HAP-1 (cell line): ENCODE data around the gene GREB1.

Source experiments
- DNase-seq, 2 experiments: peaks; one replicate each; pipeline ENCODE4 v3.0.0-alpha.2; 2016 to 2020; ENCODE audit warnings: low spot score in 2 of 2
- H3K27me3 ChIP-seq: fragments of 250-450 bp; sonication (Bioruptor Pico); 2 replicates; pipeline ENCODE4 v1.5.1; 2020; ENCODE audit warnings: low read depth, mild to moderate bottlenecking, moderate library complexity
- H3K36me3 ChIP-seq: fragments of 250-450 bp; sonication (Bioruptor Pico); replicated peaks from 2 replicates; pipeline ENCODE4 v1.5.1; 2020; ENCODE audit warnings: mild to moderate bottlenecking
- H3K4me1 ChIP-seq: fragments of 250-450 bp; sonication (Bioruptor Pico); 2 replicates; pipeline ENCODE4 v1.5.1; 2020; ENCODE audit warnings: mild to moderate bottlenecking
- H3K4me3 ChIP-seq: fragments of 250-450 bp; sonication (Bioruptor Pico); 2 replicates; pipeline ENCODE4 v1.5.1; 2020; ENCODE audit warnings: mild to moderate bottlenecking, moderate library complexity
- H3K9me3 ChIP-seq: fragments of 250-450 bp; sonication (Bioruptor Pico); 2 replicates; pipeline ENCODE4 v1.5.1; 2020; ENCODE audit warnings: mild to moderate bottlenecking, moderate library complexity
- in situ Hi-C: fragments of 300-500 bp; cut with MboI; formaldehyde crosslinking; loops from 3 replicates; pipeline ENCODE4 v1.14.3; 2020; ENCODE audit warnings: low sequenced_read_pairs, inconsistent platforms, mixed read lengths

The GREB1 gene

DNA sequence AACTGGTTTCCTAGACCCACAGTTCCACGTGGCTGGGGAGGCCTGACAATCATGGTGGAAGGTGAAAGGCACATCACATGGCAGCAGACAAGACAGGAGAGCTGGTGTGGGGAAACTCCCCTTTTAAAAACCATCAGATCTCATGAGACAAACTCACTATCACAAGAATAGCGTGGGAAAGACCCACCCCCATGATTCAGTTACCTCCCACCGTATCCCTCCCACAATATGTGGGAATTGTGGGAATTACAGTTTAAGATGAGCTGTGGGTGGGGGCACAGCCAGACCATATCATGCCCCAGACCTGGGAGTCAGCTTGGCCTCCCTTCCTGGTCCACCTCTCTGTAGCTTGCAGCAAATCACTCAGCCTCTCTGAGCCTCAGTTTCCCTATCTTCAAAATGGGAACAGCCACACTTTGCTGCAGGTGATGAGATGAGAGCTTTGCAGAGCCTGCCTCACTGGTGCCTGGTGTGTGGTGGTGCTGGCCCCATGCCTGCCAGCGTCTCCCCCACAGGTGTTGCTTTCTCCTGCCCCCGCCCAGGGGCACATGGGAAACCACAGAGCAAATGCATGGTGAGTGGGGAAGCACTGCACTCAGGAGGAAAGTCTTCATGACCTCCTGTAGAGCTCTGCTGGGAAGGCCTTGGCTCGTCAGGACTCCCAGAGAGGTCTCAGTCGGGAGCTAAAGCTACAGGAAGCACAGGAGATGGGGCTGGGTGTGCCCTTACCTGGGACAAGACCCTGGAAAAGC, 31.1 kb downstream of the GREB1 start:
- Histone ChIP-seq H3K4me3 (no peak overlapping the region), H3K36me3 (no peaks in the 10 kb centered on the region), H3K4me1 (no peaks in the 10 kb centered on the region), H3K9me3 (no peaks in the 10 kb centered on the region), H3K27me3 (no peaks in the 10 kb centered on the region)
- in situ Hi-C loops = no loop called here
- DNase-seq = no peak

GRCh38 chr2:11566383-11566782, 32.5 kb downstream of the GREB1 start:
- Histone ChIP-seq H3K4me1 (no peaks in the 10 kb centered on the region), H3K27me3 (no peaks in the 10 kb centered on the region), H3K36me3 (no peaks in the 10 kb centered on the region), H3K9me3 (no peaks in the 10 kb centered on the region), H3K4me3 (no peak overlapping the region)
- no peak for DNase-seq
- in situ Hi-C loops = no loop called here

- H3K27me3 ChIP-seq = no peaks in the 10 kb centered on the region
- no peaks in the 10 kb centered on the region for H3K4me1 ChIP-seq
- no peak for DNase-seq
- in situ Hi-C loops = no loop called here
- H3K9me3 ChIP-seq = no peaks in the 10 kb centered on the region
- H3K36me3 ChIP-seq = no peaks in the 10 kb centered on the region
- H3K4me3 ChIP-seq = no peak overlapping the region
Observed at GRCh38 chr2:11567631-11568031, 33.8 kb downstream of the GREB1 start.

DNA sequence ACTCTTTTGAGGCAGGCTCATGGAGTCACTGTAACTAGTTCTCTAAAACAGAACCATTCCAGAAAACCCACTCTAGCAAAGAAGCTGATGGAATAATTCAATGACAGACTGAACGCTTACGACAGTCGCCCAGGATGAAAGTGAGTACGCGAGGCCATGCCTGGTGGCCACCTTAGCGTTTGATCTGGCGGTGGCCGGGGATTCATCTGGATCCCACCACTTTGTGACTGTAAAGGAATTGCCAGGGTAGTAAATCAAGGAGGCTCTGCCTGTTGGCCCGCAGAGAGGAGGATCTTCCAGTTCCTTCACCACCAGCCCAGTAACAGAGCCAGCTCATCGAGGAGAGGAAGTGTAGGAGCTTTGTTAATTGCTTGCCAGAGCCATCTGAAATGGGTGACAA, 34.6 kb downstream of the GREB1 start:
- Histone ChIP-seq H3K36me3 (no peaks in the 10 kb centered on the region), H3K27me3 (no peaks in the 10 kb centered on the region), H3K9me3 (no peaks in the 10 kb centered on the region), H3K4me1 (no peaks in the 10 kb centered on the region), H3K4me3 (no peak overlapping the region)
- no peak for DNase-seq
- in situ Hi-C loops = no loop called here

- Histone ChIP-seq H3K4me3 (no peak overlapping the region), H3K4me1 (no peaks in the 10 kb centered on the region), H3K36me3 (no peaks in the 10 kb centered on the region), H3K9me3 (no peaks in the 10 kb centered on the region), H3K27me3 (no peaks in the 10 kb centered on the region)
- in situ Hi-C loops = no loop called here
- no peak for DNase-seq
Observed at GRCh38 chr2:11569636-11570035, 35.8 kb downstream of the GREB1 start.

DNA sequence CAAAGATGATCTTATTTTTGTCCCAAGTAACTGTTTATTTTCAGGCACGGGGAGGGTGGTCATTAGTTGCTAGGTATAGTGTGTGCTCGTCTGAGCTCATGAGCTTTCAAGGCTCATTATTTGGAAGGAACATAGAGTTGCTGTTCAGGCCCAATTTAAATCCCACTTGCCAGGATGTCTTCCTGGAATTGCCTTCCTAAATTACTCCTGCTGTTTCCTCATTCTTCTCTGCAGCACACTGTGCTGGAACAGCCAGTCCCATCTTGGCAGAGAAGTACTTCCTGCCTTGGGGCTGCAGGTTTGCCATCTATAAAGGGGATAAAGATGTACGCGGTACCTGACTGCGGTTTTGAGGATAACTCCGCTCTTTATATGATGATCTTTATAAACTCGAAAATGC, 37.3 kb downstream of the GREB1 start:
- Histone ChIP-seq H3K4me1 (no peaks in the 10 kb centered on the region), H3K4me3 (no peak overlapping the region), H3K9me3 (no peaks in the 10 kb centered on the region), H3K36me3 (no peaks in the 10 kb centered on the region), H3K27me3 (no peaks in the 10 kb centered on the region)
- DNase-seq = no peak
- in situ Hi-C loops = no loop called here

- no peak overlapping the region for H3K4me3 ChIP-seq
- H3K36me3 ChIP-seq = no peaks in the 10 kb centered on the region
- H3K9me3 ChIP-seq = no peaks in the 10 kb centered on the region
- no peaks in the 10 kb centered on the region for H3K4me1 ChIP-seq
- no peak for DNase-seq
- in situ Hi-C loops = no loop called here
- H3K27me3 ChIP-seq = no peaks in the 10 kb centered on the region
Observed at GRCh38 chr2:11572996-11573395, 39.2 kb downstream of the GREB1 start.

GRCh38 chr2:11573418-11574175, 39.8 kb downstream of the GREB1 start:
- Histone ChIP-seq H3K27me3 (no peaks in the 10 kb centered on the region), H3K9me3 (no peaks in the 10 kb centered on the region), H3K4me1 (no peaks in the 10 kb centered on the region), H3K36me3 (no peaks in the 10 kb centered on the region), H3K4me3 (no peak overlapping the region)
- no peak for DNase-seq
- in situ Hi-C loops = no loop called here

DNA sequence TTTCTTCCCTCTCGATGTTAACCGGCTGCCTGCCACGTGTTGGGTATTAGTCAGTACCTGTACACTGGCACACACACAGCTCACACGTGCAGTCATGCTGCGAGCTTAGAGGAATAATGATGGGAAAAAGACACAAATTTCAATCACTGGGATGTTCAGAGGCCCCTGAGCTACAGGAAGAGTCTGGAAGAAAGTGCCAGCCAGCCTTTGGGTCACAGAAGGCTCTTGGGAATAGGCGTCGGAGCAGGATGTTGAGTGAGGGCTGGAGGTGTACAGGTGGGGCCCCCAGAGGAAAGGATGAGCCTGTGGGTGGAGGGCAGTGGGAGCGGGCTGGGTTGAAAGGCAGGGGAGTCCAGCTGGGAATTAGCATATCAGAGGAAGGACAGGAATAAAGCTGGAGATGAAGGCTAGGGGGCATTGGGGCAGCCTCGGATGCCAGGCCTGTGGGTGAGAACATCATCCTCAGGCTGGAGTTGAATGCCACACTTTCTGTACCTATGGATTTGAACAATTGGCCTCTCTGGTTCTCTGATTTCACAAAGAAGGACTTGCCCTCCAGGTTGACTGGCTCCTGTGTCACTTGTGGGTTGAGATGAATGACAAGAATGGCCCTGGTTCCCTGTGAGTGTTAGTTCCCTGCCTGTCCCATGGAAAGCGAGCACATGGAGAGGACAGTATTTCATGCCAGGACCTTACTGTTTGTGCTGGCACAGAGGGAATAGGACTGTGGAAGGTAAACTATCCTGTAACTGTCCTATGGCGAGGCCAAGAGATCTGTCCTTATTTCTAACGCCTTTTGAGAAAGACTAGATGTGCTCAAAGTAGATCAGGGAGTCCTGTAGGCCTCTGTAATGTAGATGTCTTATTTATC, 40.6 kb downstream of the GREB1 start:
- no peaks in the 10 kb centered on the region for H3K9me3 ChIP-seq
- H3K4me3 ChIP-seq = no peak overlapping the region
- no peaks in the 10 kb centered on the region for H3K4me1 ChIP-seq
- H3K36me3 ChIP-seq = no peaks in the 10 kb centered on the region
- DNase-seq = no peak
- in situ Hi-C loops = loop anchor here (25.0 kb wide), 1 partner anchor 737 kb away; no protein-coding TSS in a partner anchor
- no peaks in the 10 kb centered on the region for H3K27me3 ChIP-seq

- H3K27me3 ChIP-seq = no peaks in the 10 kb centered on the region
- no peak for DNase-seq
- no peaks in the 10 kb centered on the region for H3K9me3 ChIP-seq
- H3K36me3 ChIP-seq = no peaks in the 10 kb centered on the region
- no peaks in the 10 kb centered on the region for H3K4me1 ChIP-seq
- no peak overlapping the region for H3K4me3 ChIP-seq
- in situ Hi-C loops = loop anchor here (25.0 kb wide), 1 partner anchor 739 kb away; no protein-coding TSS in a partner anchor
Observed at GRCh38 chr2:11576398-11576797, 42.6 kb downstream of the GREB1 start.

- in situ Hi-C loops = loop anchor here (25.0 kb wide), 1 partner anchor 740 kb away; no protein-coding TSS in a partner anchor
- no peak overlapping the region for H3K4me3 ChIP-seq
- H3K27me3 ChIP-seq = no peaks in the 10 kb centered on the region
- no peak for DNase-seq
- no peaks in the 10 kb centered on the region for H3K9me3 ChIP-seq
- H3K4me1 ChIP-seq = no peaks in the 10 kb centered on the region
- no peaks in the 10 kb centered on the region for H3K36me3 ChIP-seq
Observed at GRCh38 chr2:11577101-11577883, 43.4 kb downstream of the GREB1 start.

- H3K27me3 ChIP-seq = no peaks in the 10 kb centered on the region
- H3K36me3 ChIP-seq = no peaks in the 10 kb centered on the region
- no peak overlapping the region for H3K4me3 ChIP-seq
- in situ Hi-C loops = loop anchor here (25.0 kb wide), 1 partner anchor 741 kb away; no protein-coding TSS in a partner anchor
- no peak for DNase-seq
- no peaks in the 10 kb centered on the region for H3K4me1 ChIP-seq
- H3K9me3 ChIP-seq = no peaks in the 10 kb centered on the region
Observed at GRCh38 chr2:11578081-11578948, 44.5 kb downstream of the GREB1 start.
